ENCODE data around the gene CEACAM19.

Gene CEACAM19

GRCh38 chr19:44646049-44646416, 25.2 kb upstream of the CEACAM19 start:
- no peak overlapping the region for H3K4me3 ChIP-seq (ENCODE audit: insufficient read length, low read depth)
- no peak overlapping the region for H3K9ac ChIP-seq (ENCODE audit: insufficient read length, low read depth)
- H3K27me3 ChIP-seq (ENCODE audit: insufficient read depth, insufficient read length), result no peaks in the 10 kb centered on the region
- no peaks in the 10 kb centered on the region for H3K9me3 ChIP-seq (ENCODE audit: insufficient read depth, low read length)
- DNase-seq (ENCODE audit: low read depth, low spot score), result no peak
- H3K36me3 ChIP-seq (ENCODE audit: insufficient read depth, insufficient read length, low read length), result peaks cover 46% of the 10 kb centered on the region
- no peaks in the 10 kb centered on the region for H3K4me1 ChIP-seq (ENCODE audit: insufficient read depth, insufficient read length)
- TF ChIP-seq SUZ12 (IDR thresholded peaks at IDR 0.05; ENCODE audit: extremely low read depth, insufficient read depth, insufficient read length), result no peak
- no peak for TF ChIP-seq YY1 (IDR thresholded peaks at IDR 0.05; ENCODE audit: insufficient read depth, insufficient read length)
- TF ChIP-seq ZNF274 (IDR thresholded peaks at IDR 0.05; ENCODE audit: low read depth, low read length), result no peak

DNA sequence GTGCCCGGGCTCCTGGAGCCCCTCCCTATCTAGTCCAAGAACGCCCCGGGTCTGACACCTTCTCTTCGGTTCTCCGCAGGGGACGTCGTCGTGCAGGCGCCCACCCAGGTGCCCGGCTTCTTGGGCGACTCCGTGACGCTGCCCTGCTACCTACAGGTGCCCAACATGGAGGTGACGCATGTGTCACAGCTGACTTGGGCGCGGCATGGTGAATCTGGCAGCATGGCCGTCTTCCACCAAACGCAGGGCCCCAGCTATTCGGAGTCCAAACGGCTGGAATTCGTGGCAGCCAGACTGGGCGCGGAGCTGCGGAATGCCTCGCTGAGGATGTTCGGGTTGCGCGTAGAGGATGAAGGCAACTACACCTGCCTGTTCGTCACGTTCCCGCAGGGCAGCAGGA, 24.1 kb upstream of the CEACAM19 start:
- Histone ChIP-seq H3K4me1 (ENCODE audit: insufficient read depth, insufficient read length) (no peaks in the 10 kb centered on the region), H3K36me3 (ENCODE audit: insufficient read depth, insufficient read length, low read length) (peaks cover 55% of the 10 kb centered on the region), H3K9me3 (ENCODE audit: insufficient read depth, low read length) (no peaks in the 10 kb centered on the region), H3K27me3 (ENCODE audit: insufficient read depth, insufficient read length) (no peaks in the 10 kb centered on the region), H3K4me3 (ENCODE audit: insufficient read length, low read depth) (no peak overlapping the region), H3K9ac (ENCODE audit: insufficient read length, low read depth) (no peak overlapping the region)
- no peak for DNase-seq (ENCODE audit: low read depth, low spot score)
- no peak for TF ChIP-seq YY1 (IDR thresholded peaks at IDR 0.05; ENCODE audit: insufficient read depth, insufficient read length)
- no peak for TF ChIP-seq ZNF274 (IDR thresholded peaks at IDR 0.05; ENCODE audit: low read depth, low read length)
- TF ChIP-seq SUZ12 (IDR thresholded peaks at IDR 0.05; ENCODE audit: extremely low read depth, insufficient read depth, insufficient read length), result no peak

GRCh38 chr19:44648631-44649251, 22.5 kb upstream of the CEACAM19 start:
- H3K27me3 ChIP-seq (ENCODE audit: insufficient read depth, insufficient read length), result no peaks in the 10 kb centered on the region
- TF ChIP-seq ZNF274 (IDR thresholded peaks at IDR 0.05; ENCODE audit: low read depth, low read length), result no peak
- no peak for TF ChIP-seq SUZ12 (IDR thresholded peaks at IDR 0.05; ENCODE audit: extremely low read depth, insufficient read depth, insufficient read length)
- no peak for TF ChIP-seq YY1 (IDR thresholded peaks at IDR 0.05; ENCODE audit: insufficient read depth, insufficient read length)
- H3K4me3 ChIP-seq (ENCODE audit: insufficient read length, low read depth), result no peak overlapping the region
- no peak overlapping the region for H3K9ac ChIP-seq (ENCODE audit: insufficient read length, low read depth)
- no peak for DNase-seq (ENCODE audit: low read depth, low spot score)
- no peaks in the 10 kb centered on the region for H3K4me1 ChIP-seq (ENCODE audit: insufficient read depth, insufficient read length)
- peaks cover 67% of the 10 kb centered on the region for H3K36me3 ChIP-seq (ENCODE audit: insufficient read depth, insufficient read length, low read length)
- H3K9me3 ChIP-seq (ENCODE audit: insufficient read depth, low read length), result no peaks in the 10 kb centered on the region

DNA sequence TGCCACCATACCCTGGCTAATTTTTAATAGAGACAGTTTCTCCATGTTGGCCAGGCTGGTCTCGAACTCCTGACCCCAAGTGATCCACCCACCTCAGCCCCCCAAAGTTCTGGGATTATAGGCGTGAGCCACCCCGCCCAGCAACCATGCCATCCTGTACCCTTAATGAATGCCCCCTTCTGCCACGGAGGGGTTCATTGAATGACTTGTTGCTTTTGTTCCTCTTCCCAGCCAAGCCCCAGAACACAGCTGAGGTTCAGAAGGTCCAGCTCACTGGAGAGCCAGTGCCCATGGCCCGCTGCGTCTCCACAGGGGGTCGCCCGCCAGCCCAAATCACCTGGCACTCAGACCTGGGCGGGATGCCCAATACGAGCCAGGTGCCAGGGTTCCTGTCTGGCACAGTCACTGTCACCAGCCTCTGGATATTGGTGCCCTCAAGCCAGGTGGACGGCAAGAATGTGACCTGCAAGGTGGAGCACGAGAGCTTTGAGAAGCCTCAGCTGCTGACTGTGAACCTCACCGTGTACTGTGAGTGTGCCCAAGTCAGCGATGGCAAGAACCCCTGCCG, 21.6 kb upstream of the CEACAM19 start:
- DNase-seq (ENCODE audit: low read depth, low spot score), result no peak
- H3K36me3 ChIP-seq (ENCODE audit: insufficient read depth, insufficient read length, low read length), result peaks cover 72% of the 10 kb centered on the region
- no peak overlapping the region for H3K9ac ChIP-seq (ENCODE audit: insufficient read length, low read depth)
- no peaks in the 10 kb centered on the region for H3K9me3 ChIP-seq (ENCODE audit: insufficient read depth, low read length)
- H3K4me1 ChIP-seq (ENCODE audit: insufficient read depth, insufficient read length), result no peaks in the 10 kb centered on the region
- no peak overlapping the region for H3K4me3 ChIP-seq (ENCODE audit: insufficient read length, low read depth)
- H3K27me3 ChIP-seq (ENCODE audit: insufficient read depth, insufficient read length), result no peaks in the 10 kb centered on the region
- no peak for TF ChIP-seq YY1 (IDR thresholded peaks at IDR 0.05; ENCODE audit: insufficient read depth, insufficient read length)
- no peak for TF ChIP-seq ZNF274 (IDR thresholded peaks at IDR 0.05; ENCODE audit: low read depth, low read length)
- no peak for TF ChIP-seq SUZ12 (IDR thresholded peaks at IDR 0.05; ENCODE audit: extremely low read depth, insufficient read depth, insufficient read length)

- Histone ChIP-seq H3K4me1 (ENCODE audit: insufficient read depth, insufficient read length) (no peaks in the 10 kb centered on the region), H3K9ac (ENCODE audit: insufficient read length, low read depth) (no peak overlapping the region), H3K27me3 (ENCODE audit: insufficient read depth, insufficient read length) (no peaks in the 10 kb centered on the region), H3K9me3 (ENCODE audit: insufficient read depth, low read length) (no peaks in the 10 kb centered on the region), H3K4me3 (ENCODE audit: insufficient read length, low read depth) (no peak overlapping the region), H3K36me3 (ENCODE audit: insufficient read depth, insufficient read length, low read length) (peaks cover 81% of the 10 kb centered on the region)
- TF ChIP-seq SUZ12 (IDR thresholded peaks at IDR 0.05; ENCODE audit: extremely low read depth, insufficient read depth, insufficient read length), result no peak
- TF ChIP-seq YY1 (IDR thresholded peaks at IDR 0.05; ENCODE audit: insufficient read depth, insufficient read length), result no peak
- TF ChIP-seq ZNF274 (IDR thresholded peaks at IDR 0.05; ENCODE audit: low read depth, low read length), result no peak
- DNase-seq (ENCODE audit: low read depth, low spot score), result no peak
Measured at GRCh38 chr19:44653343-44653742, 17.9 kb upstream of the CEACAM19 start.

DNA sequence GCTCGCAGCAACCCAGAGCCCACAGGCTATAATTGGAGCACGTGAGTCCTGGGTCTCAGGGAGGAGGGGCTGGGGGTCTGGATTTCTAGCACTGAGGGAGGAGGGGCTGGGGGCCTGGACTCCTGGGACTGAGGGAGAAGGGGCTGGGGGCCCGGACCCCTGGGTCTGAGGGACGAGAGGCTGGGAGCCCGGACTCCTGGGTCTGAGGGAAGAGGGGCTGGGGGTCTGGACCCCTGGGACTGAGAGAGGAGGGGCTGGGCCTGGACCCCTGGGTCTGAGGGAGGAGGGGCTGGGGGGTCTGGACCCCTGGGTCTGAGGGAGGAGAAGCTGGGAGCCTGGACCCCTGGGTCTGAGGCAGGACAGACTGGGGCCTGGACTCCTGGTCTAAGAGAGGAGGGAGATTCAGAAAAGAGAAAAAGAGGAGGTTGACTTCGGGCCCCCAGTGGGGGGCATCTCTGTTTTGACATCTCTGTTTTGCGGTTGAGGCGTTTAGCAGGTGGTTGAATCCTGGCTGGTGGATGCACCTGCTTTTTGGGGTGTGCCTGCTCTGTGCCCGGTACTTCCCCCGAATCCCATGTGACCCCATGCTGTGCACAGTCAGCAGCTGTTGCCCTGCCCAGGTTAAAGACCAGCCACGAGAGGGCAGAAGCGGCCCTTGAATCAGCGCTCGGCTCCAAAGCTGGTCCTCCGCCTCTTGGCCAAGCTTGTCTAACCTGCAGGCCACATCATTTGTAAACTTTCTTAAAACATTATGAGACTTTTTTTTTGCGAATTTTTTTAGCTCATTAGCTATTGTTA, 17.1 kb upstream of the CEACAM19 start:
- Histone ChIP-seq H3K4me3 (ENCODE audit: insufficient read length, low read depth) (no peak overlapping the region), H3K4me1 (ENCODE audit: insufficient read depth, insufficient read length) (no peaks in the 10 kb centered on the region), H3K9me3 (ENCODE audit: insufficient read depth, low read length) (no peaks in the 10 kb centered on the region), H3K9ac (ENCODE audit: insufficient read length, low read depth) (no peak overlapping the region), H3K36me3 (ENCODE audit: insufficient read depth, insufficient read length, low read length) (peaks cover 82% of the 10 kb centered on the region), H3K27me3 (ENCODE audit: insufficient read depth, insufficient read length) (no peaks in the 10 kb centered on the region)
- TF ChIP-seq SUZ12 (IDR thresholded peaks at IDR 0.05; ENCODE audit: extremely low read depth, insufficient read depth, insufficient read length) (no peak), ZNF274 (IDR thresholded peaks at IDR 0.05; ENCODE audit: low read depth, low read length) (no peak), YY1 (IDR thresholded peaks at IDR 0.05; ENCODE audit: insufficient read depth, insufficient read length) (no peak)
- no peak for DNase-seq (ENCODE audit: low read depth, low spot score)

Measured in NT2/D1 (cell line).